ENCODE results near the gene CDH4.

DNA sequence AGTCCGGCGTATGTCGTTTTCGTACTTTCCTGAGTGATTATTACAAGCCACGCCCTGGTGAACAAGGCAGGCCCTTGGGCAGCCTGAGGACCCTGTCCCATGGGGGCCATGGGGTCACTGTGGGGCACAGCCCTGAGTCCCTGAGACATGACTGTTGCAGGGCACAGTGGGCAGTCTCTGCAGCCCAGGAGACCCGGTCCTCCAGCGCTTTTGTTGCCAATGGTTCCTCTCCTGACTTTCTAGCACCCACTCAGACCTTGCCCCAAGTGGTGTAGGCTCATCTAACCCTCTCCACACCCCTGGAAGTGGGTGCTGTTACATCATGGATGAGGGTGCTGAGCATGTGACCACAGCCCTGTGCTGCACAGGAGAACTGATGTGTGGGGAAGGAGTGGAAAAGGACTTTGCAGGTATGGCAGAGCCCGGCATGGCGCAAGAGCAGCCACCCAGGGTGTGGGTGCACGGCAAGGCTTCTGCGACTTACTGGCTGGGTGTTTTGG lies 494.1 kb downstream of the CDH4 start:
- TF ChIP-seq POLR2AphosphoS5 (IDR thresholded peaks at IDR 0.05): no peak
- TF ChIP-seq, protein P1, sequence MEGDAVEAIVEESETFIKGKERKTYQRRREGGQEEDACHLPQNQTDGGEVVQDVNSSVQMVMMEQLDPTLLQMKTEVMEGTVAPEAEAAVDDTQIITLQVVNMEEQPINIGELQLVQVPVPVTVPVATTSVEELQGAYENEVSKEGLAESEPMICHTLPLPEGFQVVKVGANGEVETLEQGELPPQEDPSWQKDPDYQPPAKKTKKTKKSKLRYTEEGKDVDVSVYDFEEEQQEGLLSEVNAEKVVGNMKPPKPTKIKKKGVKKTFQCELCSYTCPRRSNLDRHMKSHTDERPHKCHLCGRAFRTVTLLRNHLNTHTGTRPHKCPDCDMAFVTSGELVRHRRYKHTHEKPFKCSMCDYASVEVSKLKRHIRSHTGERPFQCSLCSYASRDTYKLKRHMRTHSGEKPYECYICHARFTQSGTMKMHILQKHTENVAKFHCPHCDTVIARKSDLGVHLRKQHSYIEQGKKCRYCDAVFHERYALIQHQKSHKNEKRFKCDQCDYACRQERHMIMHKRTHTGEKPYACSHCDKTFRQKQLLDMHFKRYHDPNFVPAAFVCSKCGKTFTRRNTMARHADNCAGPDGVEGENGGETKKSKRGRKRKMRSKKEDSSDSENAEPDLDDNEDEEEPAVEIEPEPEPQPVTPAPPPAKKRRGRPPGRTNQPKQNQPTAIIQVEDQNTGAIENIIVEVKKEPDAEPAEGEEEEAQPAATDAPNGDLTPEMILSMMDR (IDR thresholded peaks at IDR 0.05): no peak
- TF ChIP-seq POLR2A (IDR thresholded peaks at IDR 0.05): no peak
